Ishikawa (cell line): ENCODE results near the gene AKAP10.

ENCODE experiments used
- CEBPB ChIP-seq: IDR thresholded peaks from 2 replicates; pipeline ENCODE4 v1.6.1; 2012
- EGR1 ChIP-seq: IDR thresholded peaks from 2 replicates; pipeline ENCODE4 v1.6.1; 2012
- EP300 ChIP-seq: IDR thresholded peaks from 2 replicates; pipeline ENCODE4 v1.6.1; 2012; ENCODE audit warnings: borderline replicate concordance
- MAX ChIP-seq: IDR thresholded peaks from 2 replicates; pipeline ENCODE4 v1.6.1; 2012
- NFIC ChIP-seq: IDR thresholded peaks from 2 replicates; pipeline ENCODE4 v1.6.1; 2012
- REST ChIP-seq: IDR thresholded peaks from 2 replicates; pipeline ENCODE4 v1.6.1; 2012; ENCODE audit warnings: low read depth, mild to moderate bottlenecking
- TAF1 ChIP-seq: IDR thresholded peaks from 2 replicates; pipeline ENCODE4 v1.6.1; 2012; ENCODE audit warnings: low read depth, mild to moderate bottlenecking
- TCF12 ChIP-seq: IDR thresholded peaks from 2 replicates; pipeline ENCODE4 v1.6.1; 2012; ENCODE audit warnings: low read depth
- TEAD4 ChIP-seq: IDR thresholded peaks from 2 replicates; pipeline ENCODE4 v1.6.1; 2012
- YY1 ChIP-seq: IDR thresholded peaks from 2 replicates; pipeline ENCODE4 v1.6.1; 2012; ENCODE audit warnings: low read depth
- ZBTB7A ChIP-seq: IDR thresholded peaks from 2 replicates; pipeline ENCODE4 v1.6.1; 2012; ENCODE audit warnings: low read depth

GRCh38 chr17:20026960-20027359, 49.3 kb upstream of the AKAP10 start:
- TF ChIP-seq CEBPB = no peak
- TF ChIP-seq ZBTB7A = no peak
- no peak for TF ChIP-seq NFIC
- TF ChIP-seq TAF1 = no peak
- TF ChIP-seq MAX = no peak
- no peak for TF ChIP-seq EP300
- no peak for TF ChIP-seq YY1
- no peak for TF ChIP-seq TEAD4
- TF ChIP-seq REST = no peak
- TF ChIP-seq EGR1 = no peak
- no peak for TF ChIP-seq TCF12
